Hematopoietic multipotent progenitor cell treated with erythropoietin and hydrocortisone succinate and interleukin-3 and kit ligand, for 17 days (in vitro differentiated cells): ENCODE measurements around the gene TMEM245.
A peak's percentile ranks its signal among the peaks of the same experiment; 100 is the strongest.

Experiments used
- DNase-seq: peaks from one replicate; pipeline ENCODE4 v3.0.0-alpha.2; 2015; ENCODE audit warnings: low spot score

The TMEM245 gene

DNA sequence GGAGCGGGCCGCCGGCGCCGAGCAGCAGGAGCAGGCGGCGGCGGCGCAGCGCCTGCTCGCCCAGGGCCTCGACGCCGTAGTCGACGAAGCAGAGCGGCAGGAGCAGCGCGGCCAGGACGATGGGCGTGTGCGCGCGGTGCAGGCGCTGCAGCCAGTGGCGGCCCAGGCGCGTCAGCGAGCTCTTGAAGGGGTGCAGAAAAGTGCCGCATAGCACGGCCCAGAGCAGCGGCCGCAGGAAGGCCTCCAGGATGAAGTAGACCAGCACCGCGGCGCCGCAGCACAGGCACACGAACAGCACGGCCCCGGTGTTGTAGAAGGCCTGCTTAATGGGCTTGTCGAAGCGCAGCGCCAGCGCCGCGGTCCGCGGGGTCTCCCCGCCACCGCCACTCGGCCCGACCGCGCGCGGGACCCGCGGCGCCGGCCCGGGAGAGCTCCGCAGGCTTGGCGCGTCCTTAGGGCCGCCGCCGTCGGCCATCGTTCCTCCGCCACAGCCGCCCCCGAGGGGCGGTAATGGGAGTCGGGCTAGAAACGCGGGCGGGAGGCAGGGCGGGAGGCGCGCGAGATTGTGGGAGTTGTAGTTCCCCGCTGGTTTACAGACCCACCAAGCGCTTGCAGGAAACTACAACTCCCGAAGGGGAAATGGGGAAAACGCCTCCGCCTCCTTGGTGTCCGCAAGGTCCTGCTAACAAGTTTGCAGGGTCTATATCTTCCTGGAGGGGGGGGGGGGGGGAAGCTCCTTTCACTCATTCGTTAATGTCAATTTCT, at the start of gene TMEM245:
Gene TMEM245, minus strand, starts transcription at position 509 of the 765 bp plus-strand sequence. Its CDS starts 34 bp downstream, at position 475.
- peak; percentile 92 for DNase-seq

DNA sequence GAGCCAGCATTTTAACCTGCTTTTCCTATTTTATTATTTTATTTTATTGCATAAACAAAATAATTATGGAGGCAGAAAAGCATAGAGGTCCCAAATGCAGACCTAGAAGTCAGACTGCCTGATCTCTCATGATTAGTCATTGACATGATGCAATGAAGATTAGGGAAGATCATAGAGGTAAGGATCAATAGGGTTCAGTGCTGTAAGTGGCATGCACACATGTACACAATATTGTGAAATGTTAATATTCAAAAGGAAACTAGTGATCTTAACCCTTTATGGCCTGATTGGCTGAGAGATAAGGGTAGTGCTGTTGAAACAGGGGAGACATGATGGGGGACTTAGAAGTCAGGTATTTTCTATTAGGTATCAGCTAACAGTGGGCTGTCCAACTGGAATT, 48.4 kb upstream of the TMEM245 start:
- no peak for DNase-seq

GRCh38 chr9:109167716-109168115, 48.0 kb upstream of the TMEM245 start:
- DNase-seq = no peak

GRCh38 chr9:109166771-109167601, 47.2 kb upstream of the TMEM245 start, which contains the start of gene FRRS1L:
TSS of gene FRRS1L (minus strand) at chr9:109167249. CDS start at chr9:109167138, 111 bp downstream.
- DNase-seq = no peak

GRCh38 chr9:109166171-109166770, 46.5 kb upstream of the TMEM245 start:
- no peak for DNase-seq

GRCh38 chr9:109164042-109164441, 44.3 kb upstream of the TMEM245 start:
- no peak for DNase-seq

DNA sequence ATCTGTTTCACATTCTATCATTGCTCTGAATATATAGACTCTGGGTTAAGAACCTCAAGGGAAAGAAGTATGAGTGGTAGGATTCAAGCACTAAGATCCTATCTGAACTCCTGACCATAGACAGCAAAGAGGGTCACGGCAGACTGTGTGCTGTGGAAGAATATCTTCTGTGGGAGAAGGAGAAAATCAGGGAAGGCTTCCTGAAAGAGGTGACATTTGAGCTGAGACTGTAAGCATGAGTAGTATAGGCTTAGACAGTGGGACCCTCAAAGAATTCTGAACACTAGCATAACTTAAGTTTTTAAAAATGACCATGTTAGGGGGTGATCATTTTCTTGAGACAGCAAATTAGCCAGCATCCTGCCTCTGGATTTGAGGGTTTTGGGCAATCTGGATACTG, 43.4 kb upstream of the TMEM245 start:
- no peak for DNase-seq

DNA sequence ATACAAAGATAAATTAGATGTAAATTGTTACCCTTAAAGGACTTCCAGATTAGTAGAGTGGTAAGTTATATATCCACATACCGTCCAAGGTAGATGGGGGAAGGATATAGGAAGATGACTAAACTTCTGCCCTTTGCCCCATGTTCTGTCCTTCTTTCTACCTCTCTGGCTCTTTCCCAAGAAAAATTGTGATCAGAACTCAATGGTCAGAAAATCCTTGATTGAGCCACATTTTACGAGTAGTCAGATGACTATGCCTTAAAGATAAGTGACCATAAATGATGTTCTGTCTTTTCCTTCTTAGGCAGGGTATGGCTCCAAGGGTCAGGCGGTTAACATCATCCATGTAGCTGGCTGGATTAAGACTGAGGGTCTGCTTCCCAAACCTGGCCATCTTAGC, 42.9 kb upstream of the TMEM245 start:
- DNase-seq = no peak

GRCh38 chr9:109161471-109161870, 41.7 kb upstream of the TMEM245 start:
- no peak for DNase-seq

- DNase-seq = no peak
Observed at GRCh38 chr9:109159583-109159982, 39.8 kb upstream of the TMEM245 start.

DNA sequence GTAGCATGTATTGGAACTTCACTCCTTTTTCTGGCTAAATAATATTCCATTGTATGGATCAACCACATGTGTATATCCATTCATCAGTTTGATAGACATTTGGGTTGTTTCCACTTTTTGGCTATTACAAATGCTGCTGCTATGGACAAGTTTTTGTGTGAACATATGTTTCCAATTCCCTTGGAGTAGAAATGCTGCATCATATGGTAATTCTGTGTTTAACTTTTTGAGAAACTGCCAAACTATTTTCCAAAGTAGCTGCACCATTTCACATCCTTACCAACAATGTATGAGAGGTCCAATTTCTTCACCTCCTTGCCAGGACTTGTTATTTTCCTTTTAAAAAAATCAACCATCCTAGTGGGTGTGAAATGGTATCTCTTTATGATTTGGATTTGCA, 38.9 kb upstream of the TMEM245 start:
- DNase-seq = no peak

GRCh38 chr9:109156708-109157107, 37.0 kb upstream of the TMEM245 start:
- peak; percentile 55 for DNase-seq

GRCh38 chr9:109150925-109151545, 31.3 kb upstream of the TMEM245 start:
- no peak for DNase-seq

- no peak for DNase-seq
Observed at GRCh38 chr9:109149722-109150121, 30.0 kb upstream of the TMEM245 start.

DNA sequence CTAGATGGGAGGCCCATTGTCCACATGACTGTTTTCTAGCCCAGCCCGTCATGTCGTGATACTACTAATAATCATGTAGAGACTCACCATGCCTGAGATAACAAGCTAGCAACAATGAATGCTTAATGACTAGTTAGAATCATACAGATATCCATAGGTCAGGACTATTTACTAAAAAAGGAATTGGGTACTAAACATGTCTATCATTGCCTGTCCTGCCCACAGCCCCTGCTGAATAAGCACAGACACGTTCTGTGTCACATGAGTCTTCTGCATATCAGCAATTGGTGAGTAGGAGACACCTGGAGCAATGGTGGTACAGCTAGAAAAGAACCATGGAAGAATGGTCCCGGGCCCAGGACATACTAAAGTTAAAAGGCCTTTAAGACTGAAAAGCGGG, 29.3 kb upstream of the TMEM245 start:
- DNase-seq = no peak

DNA sequence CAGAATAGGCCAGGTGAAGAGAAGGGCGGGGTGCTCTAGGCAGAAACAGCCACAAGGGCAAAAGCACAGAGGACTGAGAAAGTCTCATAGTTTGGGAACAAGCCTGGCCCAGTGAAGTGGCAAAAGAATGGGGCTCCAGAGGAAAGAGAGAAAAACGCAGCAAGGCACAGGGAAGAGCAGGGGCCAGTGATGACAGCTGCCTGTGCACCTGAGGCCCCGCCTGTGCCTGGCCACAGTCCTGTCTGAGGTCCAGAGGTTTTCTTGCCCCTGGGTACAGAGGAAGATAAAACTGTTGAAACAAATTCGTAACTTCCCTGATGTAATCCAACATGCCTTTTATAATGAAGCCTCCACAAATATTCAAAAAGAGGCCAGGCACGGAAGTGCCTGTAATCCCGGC, 25.3 kb upstream of the TMEM245 start:
- DNase-seq = no peak

DNA sequence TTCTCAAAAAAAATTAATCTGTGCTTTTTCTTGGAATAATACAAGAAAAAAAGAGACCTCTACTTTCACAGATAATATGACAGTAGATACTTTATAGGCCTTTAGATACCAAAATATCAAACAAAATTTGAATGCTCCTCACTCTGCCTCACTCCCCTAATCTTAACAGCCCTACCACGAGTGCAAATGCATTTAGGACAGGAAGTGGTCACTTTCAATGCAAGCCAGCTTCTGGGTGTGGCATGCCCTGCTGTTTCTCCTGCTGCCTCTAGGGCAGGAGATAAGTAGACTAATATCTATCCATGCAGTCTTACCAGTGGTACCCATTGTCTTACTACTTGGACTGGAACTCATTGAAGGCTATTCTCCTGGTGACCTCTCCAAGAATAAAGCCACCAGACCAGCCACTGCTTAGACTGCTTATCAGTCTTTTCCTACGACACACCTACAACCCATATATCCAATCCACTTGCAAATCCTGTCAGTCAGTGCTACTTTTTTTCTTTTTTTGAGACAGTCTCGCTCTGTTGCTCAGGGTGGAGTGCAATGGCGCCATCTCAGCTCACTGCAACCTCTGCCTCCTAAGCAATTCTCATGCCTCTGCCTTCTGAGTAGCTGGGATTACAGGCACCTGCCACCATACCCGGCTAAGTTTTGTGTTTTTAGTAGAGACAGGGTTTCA, 24.3 kb upstream of the TMEM245 start:
- peak; percentile 47 for DNase-seq

GRCh38 chr9:109141375-109141774, 21.6 kb upstream of the TMEM245 start:
- no peak for DNase-seq

GRCh38 chr9:109139851-109140250, 20.1 kb upstream of the TMEM245 start:
- DNase-seq = no peak

DNA sequence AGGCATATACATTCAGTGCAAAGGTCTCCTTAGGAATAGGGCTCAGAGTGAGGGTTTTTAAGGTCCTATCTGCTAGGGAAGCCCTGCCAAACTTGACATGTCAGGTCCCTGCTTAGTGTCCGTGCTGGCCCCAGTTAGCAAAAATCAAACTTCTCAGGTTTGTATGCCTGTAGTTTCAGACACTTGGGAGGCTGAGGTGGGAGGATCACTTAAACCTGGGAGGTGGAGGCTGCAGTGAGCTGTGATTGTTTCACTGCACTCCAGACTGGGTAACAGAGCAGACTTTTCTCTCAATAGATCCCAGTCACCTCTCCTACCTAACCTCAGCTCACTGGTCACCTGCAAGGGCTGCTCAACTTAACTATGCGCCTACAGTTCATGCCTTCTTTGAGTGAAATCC, 18.7 kb upstream of the TMEM245 start:
- DNase-seq = no peak

DNA sequence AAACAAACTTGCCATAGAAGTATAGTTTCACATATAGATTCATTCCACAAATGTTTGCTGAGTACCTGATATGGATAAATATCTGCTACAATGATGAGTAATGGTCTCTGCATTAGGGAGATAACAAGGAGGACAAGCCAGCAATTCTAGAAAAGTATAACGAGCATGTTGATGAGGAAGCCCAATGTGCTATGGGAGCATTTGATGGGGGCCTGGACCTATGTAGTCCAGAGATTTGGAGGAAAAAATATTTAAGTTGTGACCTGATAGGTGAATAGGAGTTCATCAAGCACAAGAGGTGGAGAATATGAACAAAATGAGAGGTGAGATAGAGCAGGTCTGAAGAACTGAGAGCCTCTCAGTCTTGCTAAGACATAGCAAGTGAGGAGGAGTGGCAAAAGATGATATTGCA, 14.4 kb upstream of the TMEM245 start:
- DNase-seq = peak; percentile 67

DNA sequence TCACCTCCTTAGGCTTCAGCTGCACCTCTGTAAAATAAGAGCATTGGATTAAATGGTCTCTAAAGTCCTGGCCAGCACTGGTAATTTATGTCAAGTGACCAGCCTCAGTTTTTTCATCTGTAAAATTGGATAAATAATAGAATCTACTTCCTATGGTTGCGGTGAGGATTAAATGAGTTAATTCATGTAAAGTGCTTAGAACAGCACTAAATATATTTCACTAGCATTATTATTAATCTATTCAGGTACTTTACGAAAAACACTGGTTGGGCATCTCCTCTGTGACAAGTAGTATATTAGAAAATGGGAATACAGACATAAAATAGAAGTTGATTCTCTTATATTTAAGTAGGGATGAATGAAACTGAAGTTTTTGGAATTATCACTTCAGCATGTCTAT, 13.8 kb upstream of the TMEM245 start:
- DNase-seq = no peak
